Ammon's horn (tissue), 1 donor: ENCODE results near the gene CDKN1C.

Source experiments
- DNase-seq: peaks from one replicate; pipeline ENCODE4 v3.0.0-alpha.2; 2016; ENCODE audit warnings: low spot score

CDKN1C gene

DNA sequence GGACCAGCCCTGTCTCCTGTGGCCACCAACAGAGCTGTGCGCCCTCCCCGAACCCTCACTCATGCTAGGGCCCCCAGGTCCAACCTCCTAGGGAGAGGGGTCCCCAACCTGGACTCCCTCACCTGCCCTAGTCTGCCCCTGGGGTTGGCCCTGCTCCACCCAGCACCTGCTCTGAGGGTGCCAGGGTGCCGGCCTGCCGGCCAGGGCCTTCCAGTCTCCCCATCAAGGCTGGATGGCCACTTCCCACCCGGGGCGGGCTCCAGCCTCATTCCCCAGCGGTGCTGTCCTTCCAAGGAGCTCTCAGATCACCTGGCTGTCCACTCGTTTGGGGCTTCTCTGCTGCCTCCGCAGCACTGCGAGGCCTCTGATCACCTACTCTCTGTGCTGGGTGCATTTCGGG, 39.1 kb downstream of the CDKN1C start:
- DNase-seq = no peak

DNA sequence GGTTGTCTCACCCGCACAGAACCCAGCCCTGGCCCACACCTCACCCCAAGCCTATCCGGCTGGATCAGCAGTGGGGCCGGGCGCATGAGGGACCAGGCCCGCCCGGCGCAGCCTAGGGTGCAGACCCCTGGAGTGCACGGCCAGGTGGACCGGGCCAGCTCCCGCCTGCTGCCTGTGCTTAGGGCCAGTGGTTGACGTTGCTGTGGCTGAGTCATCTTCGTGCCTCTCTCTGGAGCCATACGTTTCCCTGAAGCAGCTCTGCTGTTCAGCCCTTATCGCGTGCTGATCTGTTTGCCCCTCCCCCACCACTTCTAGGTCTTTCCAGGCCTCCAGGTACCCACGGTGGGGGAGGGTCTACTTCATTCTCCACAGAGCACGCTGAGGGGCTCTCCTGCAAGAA, 39.5 kb downstream of the CDKN1C start:
- DNase-seq = no peak

DNA sequence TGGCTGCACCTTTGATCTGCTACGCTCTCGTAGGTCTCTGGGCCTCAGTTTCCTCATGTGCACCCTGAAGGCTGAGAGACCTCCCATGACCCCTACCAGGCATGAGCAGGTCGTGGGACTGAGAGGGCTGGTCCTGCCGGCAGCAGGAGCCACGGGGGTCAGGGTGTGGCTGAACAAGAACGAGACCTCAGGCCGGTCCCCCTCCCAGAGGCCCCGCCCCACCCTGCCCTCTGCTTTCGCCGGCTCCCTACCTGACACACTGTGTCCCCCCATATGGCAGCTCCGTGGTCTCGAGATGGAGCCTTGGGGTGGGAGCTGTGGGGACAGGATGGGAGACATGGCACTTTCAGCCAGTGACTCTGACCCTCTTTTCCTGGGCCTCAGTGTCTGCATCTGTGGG, 40.6 kb downstream of the CDKN1C start:
- no peak for DNase-seq

DNA sequence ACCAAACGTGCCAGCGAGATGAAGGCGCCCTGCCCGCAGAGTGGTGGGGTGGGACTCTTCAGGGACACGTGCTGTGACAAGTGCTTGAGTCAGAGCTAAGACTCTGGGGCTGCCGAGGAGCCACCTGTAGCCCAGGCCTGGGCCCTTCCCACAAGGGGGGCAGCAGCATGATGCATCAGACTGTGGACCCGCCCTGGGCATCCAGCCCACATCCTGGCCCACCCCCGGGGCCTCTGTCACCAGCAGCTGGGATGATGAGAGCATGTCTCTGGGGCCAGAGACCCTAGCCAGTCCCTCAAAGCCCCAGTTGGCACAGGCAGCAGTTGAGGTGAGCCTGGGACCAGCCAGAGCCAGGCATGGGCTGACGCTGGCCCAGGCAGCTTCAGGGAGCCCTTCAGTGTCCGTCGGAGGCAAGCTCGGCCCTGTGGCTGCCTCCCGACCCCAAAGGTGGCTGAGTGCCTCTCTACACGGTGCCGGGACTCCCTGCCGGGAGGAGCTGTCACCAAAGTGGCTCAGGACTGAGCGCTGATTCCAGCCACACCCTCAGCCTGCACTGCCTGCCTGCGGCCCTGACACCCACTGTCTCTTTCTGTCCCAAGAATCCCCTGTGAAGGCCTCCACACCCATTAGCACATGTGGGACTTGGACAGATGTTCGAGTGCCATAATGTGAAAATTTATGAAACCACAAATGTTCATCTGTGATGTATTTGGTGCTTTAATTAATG, 41.3 kb downstream of the CDKN1C start:
- no peak for DNase-seq

DNA sequence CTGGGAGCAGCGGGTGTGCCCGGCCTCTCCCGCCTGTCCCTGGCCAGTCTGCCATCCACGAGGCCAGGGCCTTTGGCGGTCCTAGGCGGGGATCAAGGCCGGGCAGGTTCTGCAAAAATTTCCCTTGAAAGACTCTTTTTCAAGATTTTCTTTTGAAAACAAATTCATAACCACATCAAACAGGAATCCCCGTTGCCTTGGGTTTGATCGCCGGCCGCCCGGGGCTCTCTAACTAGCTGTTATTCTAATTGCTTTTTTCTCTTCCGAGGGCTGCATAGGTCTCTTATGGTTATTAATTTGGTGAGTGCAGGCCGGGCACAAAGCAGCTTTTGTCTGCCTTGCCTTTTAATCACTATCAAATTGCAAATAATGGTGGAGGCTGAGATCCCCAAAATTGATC, 42.0 kb downstream of the CDKN1C start:
- no peak for DNase-seq

DNA sequence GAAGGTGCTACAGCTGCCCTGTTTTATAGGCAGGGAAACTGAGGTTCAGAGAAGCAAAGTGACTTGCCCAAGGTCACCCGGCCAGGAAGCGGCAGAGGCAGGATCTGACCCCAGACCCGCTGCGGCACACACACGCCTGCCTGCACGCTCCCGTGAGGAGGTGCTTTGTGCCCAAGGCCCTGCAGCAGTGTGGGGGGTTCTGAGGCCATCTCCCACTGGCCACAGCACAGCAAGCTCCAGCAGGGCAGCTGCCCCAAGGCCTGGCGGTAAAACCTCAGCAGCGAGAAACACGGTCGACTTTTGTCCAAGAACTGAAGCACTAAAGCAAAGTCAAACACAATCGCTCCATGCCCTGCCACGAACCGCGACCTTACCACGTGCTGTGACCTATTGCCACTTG, 42.7 kb downstream of the CDKN1C start:
- no peak for DNase-seq

DNA sequence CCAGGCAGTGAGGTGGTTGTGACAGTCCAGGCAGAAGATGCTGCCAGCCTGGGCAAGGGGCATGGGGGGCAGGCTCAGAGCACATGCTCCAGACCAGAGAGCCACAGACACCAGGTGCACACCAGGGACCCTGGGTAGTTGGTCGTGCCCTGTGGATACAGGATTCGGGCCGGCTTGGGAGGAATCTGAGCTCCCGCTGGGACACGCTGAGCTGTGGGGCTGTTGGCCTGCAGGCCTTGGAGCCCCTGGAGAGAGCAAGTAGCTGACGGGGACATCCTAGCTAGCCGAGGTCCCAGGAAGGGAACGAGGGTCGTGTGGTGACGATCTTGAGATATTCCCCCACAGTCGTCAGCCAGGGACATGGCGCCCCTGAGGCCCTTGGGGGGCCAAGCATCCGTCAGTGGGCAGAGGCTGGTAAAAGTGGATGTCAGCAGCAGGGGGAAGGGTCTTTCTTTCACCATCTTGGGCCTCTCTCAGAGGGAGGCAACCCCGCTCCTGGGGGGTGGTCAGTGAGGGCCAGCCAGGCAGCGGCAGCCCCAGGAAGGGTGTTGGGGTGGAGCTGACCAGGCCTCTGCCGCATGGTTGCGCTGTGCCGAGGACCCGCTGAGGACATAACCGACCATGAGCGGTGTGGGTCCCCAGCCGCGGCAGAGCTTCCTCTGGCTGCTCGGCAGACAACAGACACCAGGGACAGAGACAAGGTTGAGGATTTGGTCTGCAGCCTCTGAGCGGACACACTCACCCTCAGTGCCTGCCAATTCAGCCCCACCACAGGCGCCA, 44.0 kb downstream of the CDKN1C start:
- DNase-seq = no peak

DNA sequence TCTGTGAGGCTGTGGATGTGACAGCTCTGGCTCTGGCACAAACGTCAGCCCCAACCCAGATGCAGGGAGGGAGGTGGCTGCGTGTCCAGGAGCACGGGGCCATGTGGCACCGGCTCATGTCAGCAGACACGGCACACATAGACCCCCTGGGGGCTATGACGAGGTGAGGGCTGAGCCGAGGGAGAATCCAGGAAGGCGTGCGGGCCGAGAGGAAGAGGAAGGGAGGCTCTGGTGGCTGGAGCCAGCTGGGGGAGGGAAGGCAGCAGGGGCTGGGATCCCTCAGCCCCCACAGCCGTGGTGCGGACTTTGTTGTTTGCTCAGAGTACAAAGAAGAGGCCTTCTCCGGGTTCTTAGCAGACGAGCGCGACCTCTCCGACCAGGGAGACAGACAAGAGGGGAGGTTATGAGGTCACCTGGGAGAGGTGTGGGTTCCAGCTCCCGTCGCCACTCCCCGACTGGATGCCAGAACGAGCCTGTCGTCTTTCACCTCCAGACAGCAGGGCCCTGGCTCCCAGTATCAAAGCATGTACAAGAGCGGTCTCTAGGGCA, 46.1 kb downstream of the CDKN1C start:
- no peak for DNase-seq

DNA sequence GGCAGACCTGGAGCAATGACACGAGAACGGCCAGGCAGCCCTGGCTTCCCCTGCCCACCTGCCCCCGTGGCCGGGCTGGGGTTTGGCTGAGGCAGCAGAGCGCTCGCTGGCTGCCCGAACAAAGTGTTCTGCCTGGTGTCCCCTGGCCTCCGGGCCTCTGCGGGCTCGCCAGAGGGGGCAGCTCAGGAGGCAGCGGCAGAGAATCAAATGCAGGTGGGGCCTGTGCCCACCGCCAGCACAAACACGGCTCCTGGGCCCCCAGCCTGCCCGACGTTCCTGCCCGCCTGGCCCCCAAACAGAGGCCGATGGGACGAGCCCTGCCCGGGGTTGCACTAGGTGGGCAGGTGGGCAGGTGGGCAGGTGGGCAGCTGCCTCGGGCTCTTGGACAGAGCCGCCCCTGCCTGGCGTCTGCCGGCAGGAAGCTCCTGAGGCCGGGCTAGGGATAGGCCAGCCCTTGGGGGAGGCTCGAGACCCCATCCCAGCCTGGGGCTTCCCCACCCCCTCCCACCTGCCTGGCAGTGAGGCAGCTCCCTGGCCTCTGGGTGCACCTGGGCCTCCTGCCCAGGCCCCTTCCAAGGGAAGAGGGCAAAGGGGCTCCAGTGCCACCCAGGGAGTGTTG, 46.8 kb downstream of the CDKN1C start:
- DNase-seq = no peak

DNA sequence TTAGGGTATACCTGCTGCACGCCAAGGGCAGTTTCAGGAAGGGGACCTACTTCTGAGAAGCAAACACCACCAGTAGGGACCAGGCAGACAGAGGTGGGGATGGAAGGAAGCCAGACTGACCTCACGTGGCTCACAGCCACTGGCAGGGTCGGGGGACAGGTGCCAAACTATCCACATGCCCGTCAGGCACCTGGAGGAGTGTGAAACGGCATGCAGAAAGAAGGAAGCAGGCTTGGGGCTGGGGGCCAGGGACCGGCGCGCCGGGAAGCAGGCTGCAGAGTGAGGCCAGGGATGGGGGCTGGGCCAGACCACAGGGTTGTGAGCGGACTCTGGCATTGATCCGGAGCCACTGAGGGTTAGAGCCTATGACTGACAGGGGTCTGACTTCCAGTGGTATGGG, 47.5 kb downstream of the CDKN1C start:
- no peak for DNase-seq

DNA sequence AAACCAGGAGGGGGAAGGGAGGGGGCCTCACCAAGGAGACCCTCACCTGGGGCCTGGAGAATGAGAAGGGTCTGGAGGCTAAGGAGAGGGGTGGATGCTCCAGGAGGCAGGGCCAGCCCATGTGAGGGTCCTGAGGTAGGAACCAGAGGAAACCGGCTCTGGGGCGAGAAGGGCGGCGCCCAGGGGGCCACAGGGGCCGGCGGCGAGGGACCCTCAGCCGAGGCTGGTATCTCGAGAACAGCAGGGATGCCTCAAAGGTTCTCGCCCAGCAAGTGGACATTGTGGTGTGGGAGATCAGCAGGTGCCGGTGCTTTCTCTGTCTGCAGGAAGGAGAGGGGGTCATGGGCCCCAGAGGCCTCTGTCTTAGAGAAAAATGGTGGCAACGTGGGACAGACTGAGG, 47.9 kb downstream of the CDKN1C start:
- DNase-seq = no peak

DNA sequence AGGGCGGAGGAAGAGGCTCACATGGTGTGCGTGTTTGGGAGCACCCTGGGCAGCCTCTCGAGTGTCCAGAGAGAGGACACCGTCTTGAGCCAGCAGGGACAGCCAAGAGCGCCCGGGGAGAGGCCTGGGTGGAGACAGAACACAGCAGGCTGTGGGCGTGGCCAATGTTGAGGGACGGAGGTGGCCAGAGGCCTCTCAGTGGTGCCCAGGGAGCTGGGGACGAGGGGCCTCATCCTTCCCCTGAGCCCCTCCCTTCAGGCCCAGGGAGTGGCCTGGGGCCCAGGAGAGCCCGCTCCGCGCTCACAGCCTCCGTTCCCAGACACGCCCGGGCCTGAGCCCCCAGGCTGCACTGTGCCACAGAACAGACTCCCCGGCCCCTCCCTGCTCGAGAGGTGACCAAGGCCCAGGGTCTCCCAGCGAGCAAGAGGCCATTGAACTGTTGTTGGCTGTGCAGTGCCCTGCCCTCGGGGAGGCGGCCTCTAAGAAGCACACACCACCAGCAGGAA, 48.4 kb downstream of the CDKN1C start:
- no peak for DNase-seq

DNA sequence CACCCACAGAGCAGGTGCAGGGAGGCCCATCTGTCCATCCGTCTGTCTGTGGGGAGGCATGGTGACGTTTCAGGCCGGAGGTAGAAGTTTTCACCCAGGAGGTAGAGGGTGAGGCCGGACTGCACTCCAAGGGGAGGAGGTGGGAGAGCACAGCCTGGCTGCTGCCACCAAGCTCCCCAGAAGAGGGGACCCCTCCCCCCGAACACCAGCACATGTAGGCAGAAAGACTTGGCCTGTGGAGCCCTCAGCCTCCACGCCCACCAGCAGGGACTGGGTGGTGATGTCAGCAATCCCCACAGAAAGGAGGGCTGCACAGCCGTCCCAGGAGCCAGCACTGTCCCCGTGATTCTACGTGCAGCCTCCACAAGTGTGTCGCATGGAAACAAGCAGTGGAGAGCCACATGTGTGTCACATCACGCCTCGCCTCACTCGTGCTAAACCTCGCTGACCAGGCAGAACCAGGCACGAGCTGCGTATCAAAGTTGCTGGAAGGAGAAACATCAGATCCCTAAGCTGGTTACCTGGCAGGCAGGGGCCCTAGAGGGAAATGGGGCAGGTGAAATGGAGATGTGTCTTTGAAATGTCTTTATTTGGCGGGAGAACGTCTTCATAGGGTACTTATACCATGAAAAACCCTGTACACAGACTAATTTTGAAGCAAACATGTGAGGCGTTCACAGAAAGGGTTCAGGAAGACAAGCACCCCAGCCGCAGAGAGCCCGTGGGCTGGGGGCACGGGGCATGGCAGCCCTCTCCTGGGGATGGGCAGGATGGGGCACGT, 49.1 kb downstream of the CDKN1C start:
- no peak for DNase-seq

DNA sequence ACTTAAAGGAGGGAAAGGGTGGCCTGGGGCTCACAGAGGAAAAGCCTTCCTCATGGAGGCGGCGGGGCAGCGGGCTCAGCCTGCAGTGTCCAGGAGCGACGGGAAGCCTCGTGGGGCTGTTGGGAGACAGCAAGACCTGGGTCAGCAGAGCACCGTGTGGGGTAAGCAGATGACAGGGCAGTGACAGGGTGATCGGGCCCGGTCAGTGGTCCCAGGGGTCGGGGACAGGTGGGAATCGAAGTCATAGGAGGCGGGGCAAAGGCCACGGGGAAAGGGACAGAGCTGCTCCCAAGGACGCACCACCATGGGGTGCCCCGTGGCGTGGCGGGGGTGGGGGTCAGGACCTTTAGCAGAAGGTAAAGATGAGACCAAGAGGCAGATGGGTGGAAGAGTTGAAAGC, 49.8 kb downstream of the CDKN1C start:
- no peak for DNase-seq

DNA sequence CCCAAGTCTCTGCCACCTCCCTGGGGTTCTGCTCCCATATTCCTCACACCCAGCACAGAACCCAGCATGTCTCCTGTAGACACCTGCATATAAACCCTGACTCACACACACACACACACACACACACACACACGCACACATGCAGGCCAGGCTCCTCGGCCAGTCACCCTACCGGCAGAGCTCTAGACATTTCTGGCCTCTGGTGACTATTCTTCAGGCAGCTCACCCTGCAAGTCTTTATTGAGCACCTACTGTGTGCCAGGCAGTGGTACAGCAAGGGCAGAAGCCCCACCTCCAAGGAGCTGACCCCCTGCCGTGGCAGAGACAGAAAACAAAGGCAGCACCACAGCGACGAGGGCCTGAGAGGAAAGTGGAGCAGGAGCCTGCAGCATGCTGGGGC, 50.3 kb downstream of the CDKN1C start:
- no peak for DNase-seq

DNA sequence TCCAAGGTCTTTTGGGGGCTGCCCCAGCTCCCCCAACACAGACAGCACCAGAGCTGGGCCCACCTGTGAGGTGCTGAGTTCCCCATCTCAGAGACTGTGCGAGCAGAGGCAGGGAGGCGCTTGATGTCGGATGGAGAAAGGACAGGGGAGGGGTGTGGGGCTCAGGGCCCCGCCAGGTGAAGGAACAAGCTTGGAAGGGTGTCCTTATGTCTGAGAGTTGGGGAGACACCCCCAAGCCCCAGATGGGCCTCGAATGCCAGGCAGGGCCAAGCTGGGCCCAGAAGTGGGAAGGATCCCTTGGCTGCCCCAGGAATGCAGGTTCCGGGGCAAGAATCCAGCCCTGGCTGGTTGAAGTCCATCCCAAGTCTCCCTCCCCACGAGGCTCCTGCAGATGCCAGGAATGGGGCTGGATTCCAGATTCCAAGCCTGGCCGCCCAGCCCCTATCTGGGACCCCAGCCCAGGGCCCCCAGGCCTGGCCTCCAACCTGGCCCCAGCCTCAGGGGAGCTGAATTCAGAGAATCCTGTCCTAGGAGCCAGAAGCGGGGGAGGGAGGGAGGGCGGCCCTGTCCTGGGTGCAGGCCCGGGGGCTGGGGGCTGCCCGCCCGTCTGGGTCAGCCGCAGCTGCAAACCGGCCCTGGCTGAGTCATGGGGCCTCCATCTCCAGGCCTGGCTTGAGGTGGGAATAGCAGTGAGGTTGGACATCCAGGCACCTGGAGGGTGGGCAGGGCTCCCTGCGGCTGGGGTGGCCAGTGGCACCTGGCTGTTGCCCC, 50.9 kb downstream of the CDKN1C start:
- no peak for DNase-seq

DNA sequence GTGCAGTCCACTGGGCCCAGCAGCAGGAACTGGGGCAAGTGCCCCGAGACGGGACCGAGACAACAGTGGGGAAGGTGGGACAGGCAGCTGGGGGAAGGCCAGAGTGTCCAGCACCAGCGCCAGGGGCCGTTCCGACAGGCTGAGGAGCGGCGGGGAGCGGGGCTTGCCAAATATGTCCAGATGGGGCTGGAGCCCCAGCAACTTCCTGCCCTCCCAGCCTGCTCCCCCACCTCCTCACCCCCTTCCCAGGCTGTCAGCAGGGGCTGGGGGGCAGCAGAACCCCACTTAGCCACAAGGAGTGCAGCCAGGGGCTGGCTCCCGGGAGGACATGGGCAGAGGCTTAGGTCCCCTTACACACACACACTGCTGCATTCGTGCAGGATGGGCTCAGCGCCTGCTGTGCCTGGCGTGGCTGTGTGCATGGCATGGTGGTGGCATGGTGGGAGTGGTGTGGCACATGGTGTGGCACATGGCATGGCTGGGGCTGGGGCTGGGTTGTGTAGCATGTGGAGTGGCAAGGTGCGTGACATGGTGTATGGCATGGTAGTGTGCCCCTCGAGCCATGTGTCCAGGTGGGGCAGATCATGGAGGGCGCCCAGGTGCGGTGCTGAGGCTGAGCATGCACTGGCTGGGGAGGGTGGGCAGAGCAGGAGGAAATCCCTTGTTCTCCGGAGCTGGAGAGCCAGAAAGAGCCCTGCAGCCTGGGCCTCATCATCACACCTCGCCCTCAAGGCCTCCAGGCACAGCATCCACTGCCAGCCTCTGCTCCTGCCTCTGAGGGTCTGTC, 51.7 kb downstream of the CDKN1C start:
- DNase-seq = no peak
